ENCODE results near the gene DHH.
"Not testable (repeated sequence)": the region's sequence is repeated elsewhere in the genome, so short reads cannot be mapped to it uniquely, and the experiment has no call there.

The DHH gene

GRCh38 chr12:49129332-49130150, 34.9 kb upstream of the DHH start:
- Histone ChIP-seq H2AK5ac (ENCODE audit: low read length) (no peak overlapping the region), H3K9ac (ENCODE audit: low read length) (peak overlapping the region; percentile 100), H4K8ac (ENCODE audit: low read depth, low read length) (no peak overlapping the region), H3K4me3 (ENCODE audit: low read length) (peak overlapping the region; percentile 85), H3K27ac (ENCODE audit: low read depth, low read length) (peak overlapping the region; percentile 19), H2BK120ac (ENCODE audit: low read depth, low read length) (no peak overlapping the region), H3K4me2 (ENCODE audit: low read length) (peak overlapping the region; percentile 94), H2BK5ac (ENCODE audit: low read length) (peak overlapping the region; percentile 47), H3K79me2 (ENCODE audit: control insufficient read depth, insufficient read depth, low read length) (peaks cover 14% of the 10 kb centered on the region), H4K5ac (ENCODE audit: low read length) (no peak overlapping the region), H2BK15ac (replicated peaks; ENCODE audit: low read depth) (no peak overlapping the region), H3K27me3 (ENCODE audit: insufficient read depth, low read length, poor library complexity) (no peaks in the 10 kb centered on the region), H3K23ac (ENCODE audit: low read length) (no peak overlapping the region), H3K4me1 (ENCODE audit: control insufficient read depth, low read depth, low read length) (peaks cover 8% of the 10 kb centered on the region), H3K36me3 (ENCODE audit: control insufficient read depth, insufficient read depth, low read length) (peaks cover 10% of the 10 kb centered on the region), H3K56ac (ENCODE audit: low read length) (peak overlapping the region; percentile 94), H3K18ac (ENCODE audit: low read length) (no peak overlapping the region), H3K79me1 (ENCODE audit: low read length) (peaks cover 4% of the 10 kb centered on the region), H3K4ac (ENCODE audit: low read depth, low read length) (no peak overlapping the region)
- WGBS (ENCODE audit: extremely low coverage, insufficient coverage, low lambda C conversion rate) = no CpG with 5 or more reads among the region's 18 CpGs
- DNase-seq = no peak

GRCh38 chr12:49127971-49128370, 33.4 kb upstream of the DHH start:
- WGBS (ENCODE audit: extremely low coverage, insufficient coverage, low lambda C conversion rate) = no CpG with 5 or more reads among the region's 8 CpGs
- H3K4ac ChIP-seq (ENCODE audit: low read depth, low read length); H3K4me1 ChIP-seq (ENCODE audit: control insufficient read depth, low read depth, low read length); H2AK5ac ChIP-seq (ENCODE audit: low read length); H3K4me3 ChIP-seq (ENCODE audit: low read length); H4K8ac ChIP-seq (ENCODE audit: low read depth, low read length); H4K5ac ChIP-seq (ENCODE audit: low read length); H3K18ac ChIP-seq (ENCODE audit: low read length); H2BK5ac ChIP-seq (ENCODE audit: low read length); H3K9ac ChIP-seq (ENCODE audit: low read length); DNase-seq; H3K27ac ChIP-seq (ENCODE audit: low read depth, low read length); H2BK120ac ChIP-seq (ENCODE audit: low read depth, low read length); H3K27me3 ChIP-seq (ENCODE audit: insufficient read depth, low read length, poor library complexity); H2BK15ac ChIP-seq (replicated peaks; ENCODE audit: low read depth); H3K23ac ChIP-seq (ENCODE audit: low read length); H3K4me2 ChIP-seq (ENCODE audit: low read length); H3K79me1 ChIP-seq (ENCODE audit: low read length); H3K56ac ChIP-seq (ENCODE audit: low read length): not testable (repeated sequence)
- Histone ChIP-seq H3K36me3 (ENCODE audit: control insufficient read depth, insufficient read depth, low read length) (peaks cover 10% of the 10 kb centered on the region), H3K79me2 (ENCODE audit: control insufficient read depth, insufficient read depth, low read length) (peaks cover 14% of the 10 kb centered on the region)

GRCh38 chr12:49126852-49127763, 32.5 kb upstream of the DHH start:
- Histone ChIP-seq H3K27me3 (ENCODE audit: insufficient read depth, low read length, poor library complexity) (no peaks in the 10 kb centered on the region), H2BK5ac (ENCODE audit: low read length) (no peak overlapping the region), H3K9ac (ENCODE audit: low read length) (no peak overlapping the region), H3K4me3 (ENCODE audit: low read length) (no peak overlapping the region), H4K8ac (ENCODE audit: low read depth, low read length) (no peak overlapping the region), H4K5ac (ENCODE audit: low read length) (no peak overlapping the region), H2AK5ac (ENCODE audit: low read length) (no peak overlapping the region), H3K79me1 (ENCODE audit: low read length) (peaks cover 4% of the 10 kb centered on the region), H3K56ac (ENCODE audit: low read length) (no peak overlapping the region), H3K4me2 (ENCODE audit: low read length) (no peak overlapping the region), H3K23ac (ENCODE audit: low read length) (no peak overlapping the region), H3K79me2 (ENCODE audit: control insufficient read depth, insufficient read depth, low read length) (peaks cover 14% of the 10 kb centered on the region), H3K18ac (ENCODE audit: low read length) (no peak overlapping the region), H2BK120ac (ENCODE audit: low read depth, low read length) (no peak overlapping the region), H3K4ac (ENCODE audit: low read depth, low read length) (no peak overlapping the region), H3K4me1 (ENCODE audit: control insufficient read depth, low read depth, low read length) (peaks cover 4% of the 10 kb centered on the region), H3K27ac (ENCODE audit: low read depth, low read length) (no peak overlapping the region), H3K36me3 (ENCODE audit: control insufficient read depth, insufficient read depth, low read length) (peaks cover 10% of the 10 kb centered on the region), H2BK15ac (replicated peaks; ENCODE audit: low read depth) (no peak overlapping the region)
- no peak for DNase-seq
- no CpG with 5 or more reads among the region's 4 CpGs for WGBS (ENCODE audit: extremely low coverage, insufficient coverage, low lambda C conversion rate)

GRCh38 chr12:49121047-49121696, 26.6 kb upstream of the DHH start:
- no peak overlapping the region for H3K18ac ChIP-seq (ENCODE audit: low read length)
- no peaks in the 10 kb centered on the region for H3K79me1 ChIP-seq (ENCODE audit: low read length)
- no peaks in the 10 kb centered on the region for H3K4me1 ChIP-seq (ENCODE audit: control insufficient read depth, low read depth, low read length)
- no peak overlapping the region for H3K4me2 ChIP-seq (ENCODE audit: low read length)
- H2BK15ac ChIP-seq (replicated peaks; ENCODE audit: low read depth) = no peak overlapping the region
- no peak overlapping the region for H2BK5ac ChIP-seq (ENCODE audit: low read length)
- H3K9ac ChIP-seq (ENCODE audit: low read length) = no peak overlapping the region
- no CpG with 5 or more reads among the region's 6 CpGs for WGBS (ENCODE audit: extremely low coverage, insufficient coverage, low lambda C conversion rate)
- H3K79me2 ChIP-seq (ENCODE audit: control insufficient read depth, insufficient read depth, low read length) = no peaks in the 10 kb centered on the region
- no peak overlapping the region for H2AK5ac ChIP-seq (ENCODE audit: low read length)
- H3K27me3 ChIP-seq (ENCODE audit: insufficient read depth, low read length, poor library complexity) = no peaks in the 10 kb centered on the region
- H2BK120ac ChIP-seq (ENCODE audit: low read depth, low read length) = no peak overlapping the region
- H3K56ac ChIP-seq (ENCODE audit: low read length) = no peak overlapping the region
- H3K23ac ChIP-seq (ENCODE audit: low read length) = no peak overlapping the region
- H4K8ac ChIP-seq (ENCODE audit: low read depth, low read length) = no peak overlapping the region
- H4K5ac ChIP-seq (ENCODE audit: low read length) = no peak overlapping the region
- H3K4ac ChIP-seq (ENCODE audit: low read depth, low read length) = no peak overlapping the region
- peak; percentile 84 for DNase-seq
- H3K4me3 ChIP-seq (ENCODE audit: low read length) = no peak overlapping the region
- H3K27ac ChIP-seq (ENCODE audit: low read depth, low read length) = no peak overlapping the region
- H3K36me3 ChIP-seq (ENCODE audit: control insufficient read depth, insufficient read depth, low read length) = no peaks in the 10 kb centered on the region

- Histone ChIP-seq H4K5ac (ENCODE audit: low read length) (no peak overlapping the region), H3K27me3 (ENCODE audit: insufficient read depth, low read length, poor library complexity) (no peaks in the 10 kb centered on the region), H3K79me2 (ENCODE audit: control insufficient read depth, insufficient read depth, low read length) (peaks cover 6% of the 10 kb centered on the region), H3K4me3 (ENCODE audit: low read length) (no peak overlapping the region), H3K23ac (ENCODE audit: low read length) (no peak overlapping the region), H3K56ac (ENCODE audit: low read length) (peak overlapping the region; percentile 73), H3K27ac (ENCODE audit: low read depth, low read length) (no peak overlapping the region), H3K36me3 (ENCODE audit: control insufficient read depth, insufficient read depth, low read length) (no peaks in the 10 kb centered on the region), H3K9ac (ENCODE audit: low read length) (peak overlapping the region; percentile 55), H3K4me2 (ENCODE audit: low read length) (peak overlapping the region; percentile 50), H2BK120ac (ENCODE audit: low read depth, low read length) (no peak overlapping the region), H3K79me1 (ENCODE audit: low read length) (peaks cover 16% of the 10 kb centered on the region), H2AK5ac (ENCODE audit: low read length) (no peak overlapping the region), H2BK15ac (replicated peaks; ENCODE audit: low read depth) (no peak overlapping the region), H2BK5ac (ENCODE audit: low read length) (no peak overlapping the region), H3K18ac (ENCODE audit: low read length) (no peak overlapping the region), H4K8ac (ENCODE audit: low read depth, low read length) (no peak overlapping the region), H3K4ac (ENCODE audit: low read depth, low read length) (no peak overlapping the region), H3K4me1 (ENCODE audit: control insufficient read depth, low read depth, low read length) (peaks cover 4% of the 10 kb centered on the region)
- WGBS (ENCODE audit: extremely low coverage, insufficient coverage, low lambda C conversion rate) = no CpG with 5 or more reads among the region's 6 CpGs
- no peak for DNase-seq
Observed at GRCh38 chr12:49111206-49111605, 16.6 kb upstream of the DHH start.
